Measurements from ENCODE around the gene CSNK1A1.
"Not testable (repeated sequence)": the region's sequence is repeated elsewhere in the genome, so short reads cannot be mapped to it uniquely, and the experiment has no call there.

The CSNK1A1 gene

DNA sequence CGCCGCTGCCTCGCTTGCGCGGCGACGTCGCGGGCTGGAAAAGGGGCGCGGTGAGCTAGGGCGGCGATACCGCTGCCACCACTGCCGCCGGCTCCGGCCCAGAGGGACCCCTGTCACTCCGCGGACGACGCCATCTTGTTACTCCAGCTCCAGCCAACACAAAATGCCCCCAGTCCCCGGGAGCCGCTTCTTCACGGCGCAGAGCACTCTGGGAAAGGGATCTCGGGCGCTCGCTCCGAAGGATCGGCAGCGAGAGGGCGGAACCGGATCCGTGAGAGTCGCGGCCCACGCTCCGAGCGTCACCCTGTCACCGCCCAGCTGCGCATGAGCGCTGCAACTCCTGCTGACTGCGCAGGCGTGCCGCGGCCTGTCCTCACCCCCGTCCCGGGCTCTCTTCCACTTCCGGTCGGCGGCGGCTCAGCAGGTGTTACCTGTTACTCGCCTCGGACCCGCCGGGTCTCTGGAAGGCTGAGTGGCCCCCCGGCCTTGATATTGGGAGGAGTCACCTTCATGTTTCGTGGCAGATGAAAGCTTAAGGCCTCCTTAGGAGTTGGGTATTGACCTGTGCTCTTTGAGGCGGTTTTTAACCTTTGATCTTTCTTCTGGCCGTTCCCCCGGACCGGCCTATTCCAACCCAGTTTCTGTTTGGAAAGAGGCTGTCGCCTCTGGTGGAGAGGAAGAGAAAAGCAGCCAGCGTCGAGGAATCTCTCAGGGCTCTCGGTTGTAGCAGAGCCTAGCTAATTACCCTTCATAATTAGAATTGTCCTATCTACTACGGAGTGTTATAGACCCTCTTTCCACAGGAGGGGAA lies at the start of gene CSNK1A1:
Gene CSNK1A1, minus strand, starts transcription at position 213 of the 811 bp plus-strand sequence. CDS start 475 bp downstream, outside the sequence.
- DNase-seq: peak; percentile 95 to 99 (median 97)

DNA sequence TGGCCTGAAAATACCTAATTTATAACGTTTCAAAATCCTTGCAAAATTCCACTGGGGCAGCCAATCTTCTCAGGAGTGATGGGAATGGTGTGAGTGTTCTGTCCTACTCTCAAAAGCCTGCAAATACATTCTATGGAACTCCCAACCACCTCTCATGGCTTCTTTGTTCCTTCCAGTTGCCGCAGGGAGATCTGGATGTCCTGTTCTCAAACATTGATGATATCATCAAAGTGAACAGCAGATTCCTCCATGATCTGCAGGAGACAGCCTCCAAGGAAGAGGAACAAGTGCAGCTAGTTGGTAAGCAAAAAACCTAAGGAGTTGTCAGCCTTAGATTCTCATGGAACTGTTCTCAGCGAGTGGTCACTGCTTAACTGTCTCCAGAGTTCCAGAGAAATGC lies 49.7 kb upstream of the CSNK1A1 start:
- DNase-seq: no peak

DNA sequence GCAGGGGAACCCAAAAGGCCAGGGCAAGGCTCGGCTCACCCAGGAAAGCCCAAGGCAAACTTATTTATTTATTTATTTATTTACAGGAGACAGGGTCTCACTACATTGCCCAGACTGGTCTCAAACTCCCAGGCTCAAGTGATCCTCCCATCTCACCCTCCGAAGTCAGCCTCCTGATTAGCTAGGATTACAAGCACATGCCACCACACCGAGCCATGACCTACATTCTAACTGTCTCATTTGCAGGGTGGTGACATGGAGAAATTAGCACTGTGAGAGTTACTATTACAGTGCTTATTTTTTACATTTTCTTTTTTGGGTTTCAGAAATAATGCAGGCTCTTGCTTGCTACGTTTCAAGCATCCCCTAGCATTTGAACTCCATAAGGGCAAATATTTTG lies 48.1 kb upstream of the CSNK1A1 start:
- peak in 1 of 14 donors; percentile 57 for DNase-seq

DNA sequence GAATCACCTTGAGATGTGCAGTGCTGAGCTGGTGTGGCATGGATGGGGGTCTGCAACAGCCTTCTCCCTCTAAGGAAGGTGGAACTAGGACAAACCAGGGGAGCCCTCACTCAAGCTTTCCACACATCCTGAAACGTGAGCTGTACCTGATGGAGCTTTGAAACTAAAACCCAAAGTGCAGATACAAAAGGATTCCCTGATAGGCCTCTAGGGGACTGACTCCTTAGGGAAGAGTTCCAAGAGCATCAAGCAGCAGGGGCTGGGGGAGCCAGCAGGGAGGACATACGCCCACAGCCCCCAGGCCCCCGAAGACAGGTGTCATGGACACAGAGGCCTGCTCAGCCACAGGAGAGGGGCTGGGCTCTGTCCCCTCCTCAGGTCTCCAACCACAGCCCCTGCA lies 47.7 kb upstream of the CSNK1A1 start:
- DNase-seq: no peak

DNA sequence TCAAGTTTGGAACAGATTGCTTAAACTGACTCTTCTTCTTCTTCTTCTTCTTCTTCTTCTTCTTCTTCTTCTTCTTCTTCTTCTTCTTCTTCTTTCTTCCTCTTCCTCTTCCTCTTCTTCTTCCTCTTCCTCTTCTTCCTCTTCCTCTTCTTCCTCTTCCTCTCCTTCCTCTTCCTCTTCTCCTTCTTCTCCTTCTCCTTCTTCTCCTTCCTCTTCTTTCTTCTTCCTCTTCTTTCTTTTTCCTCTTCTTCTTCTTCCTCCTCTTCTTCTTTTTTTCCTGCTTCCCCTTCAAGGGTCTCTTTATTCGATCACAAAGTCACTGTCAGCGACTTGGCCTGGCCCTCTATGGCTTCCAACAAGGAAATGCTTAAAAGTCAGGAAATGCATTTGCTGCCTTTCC lies 47.0 kb upstream of the CSNK1A1 start:
- not testable (repeated sequence) for DNase-seq

DNA sequence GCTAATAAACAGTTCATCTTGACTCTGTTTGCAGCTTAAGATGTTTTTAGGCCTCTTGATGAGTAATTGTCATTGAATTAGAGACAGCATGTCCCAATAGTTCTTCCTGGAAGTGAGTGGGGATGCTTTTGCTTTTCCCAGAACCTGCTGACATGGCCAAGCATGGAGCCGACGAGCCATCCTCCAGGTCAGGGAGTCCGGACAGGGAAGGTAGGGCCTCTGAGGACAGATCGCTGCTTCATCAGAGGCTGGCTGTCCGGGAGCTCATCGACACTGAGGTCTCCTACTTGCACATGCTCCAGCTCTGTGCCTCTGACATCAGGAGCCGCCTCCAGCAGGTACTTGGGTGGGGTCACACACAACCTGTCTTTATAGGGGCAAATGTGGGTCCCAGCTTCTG lies 46.4 kb upstream of the CSNK1A1 start:
- DNase-seq: no peak

DNA sequence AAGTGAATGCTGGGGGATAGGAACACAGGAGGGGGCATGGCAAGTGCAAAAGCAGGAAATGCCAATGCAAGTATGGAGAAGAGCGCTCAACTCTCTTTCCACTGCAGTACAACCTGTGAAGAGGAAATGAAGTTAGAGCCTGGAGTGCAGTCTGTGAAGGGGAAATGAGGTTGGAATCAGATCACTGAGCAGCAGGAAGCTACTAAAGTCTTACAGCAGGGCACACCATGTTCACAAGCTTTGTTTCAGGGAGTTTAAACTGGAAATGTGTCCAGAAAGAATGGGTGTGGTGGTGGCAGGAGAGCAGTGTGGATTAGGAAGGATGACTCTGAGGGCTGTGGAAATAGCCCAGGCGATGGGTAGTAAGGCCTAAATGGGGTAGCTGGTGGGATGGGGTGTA lies 45.5 kb upstream of the CSNK1A1 start:
- DNase-seq: peak in 1 of 14 donors; percentile 80

DNA sequence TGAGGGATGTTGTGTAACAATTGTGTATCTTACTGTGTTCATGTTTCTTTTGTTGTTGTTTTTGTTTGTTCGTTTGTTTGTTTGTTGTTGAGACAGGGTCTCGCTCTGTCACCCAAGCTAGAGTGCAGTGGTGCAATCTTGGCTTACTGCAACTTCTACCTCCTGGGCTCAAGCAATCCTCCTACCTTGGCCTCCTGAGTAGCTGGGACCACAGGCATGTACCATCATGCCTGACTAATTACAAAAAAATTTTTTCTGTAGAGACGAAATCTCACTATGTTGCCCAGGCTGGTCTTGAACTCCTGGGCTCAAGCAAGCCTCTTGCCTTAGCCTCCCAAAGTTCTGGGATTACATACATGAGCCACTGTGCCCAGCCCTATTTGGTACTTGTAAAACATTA lies 43.9 kb upstream of the CSNK1A1 start:
- not testable (repeated sequence) for DNase-seq

DNA sequence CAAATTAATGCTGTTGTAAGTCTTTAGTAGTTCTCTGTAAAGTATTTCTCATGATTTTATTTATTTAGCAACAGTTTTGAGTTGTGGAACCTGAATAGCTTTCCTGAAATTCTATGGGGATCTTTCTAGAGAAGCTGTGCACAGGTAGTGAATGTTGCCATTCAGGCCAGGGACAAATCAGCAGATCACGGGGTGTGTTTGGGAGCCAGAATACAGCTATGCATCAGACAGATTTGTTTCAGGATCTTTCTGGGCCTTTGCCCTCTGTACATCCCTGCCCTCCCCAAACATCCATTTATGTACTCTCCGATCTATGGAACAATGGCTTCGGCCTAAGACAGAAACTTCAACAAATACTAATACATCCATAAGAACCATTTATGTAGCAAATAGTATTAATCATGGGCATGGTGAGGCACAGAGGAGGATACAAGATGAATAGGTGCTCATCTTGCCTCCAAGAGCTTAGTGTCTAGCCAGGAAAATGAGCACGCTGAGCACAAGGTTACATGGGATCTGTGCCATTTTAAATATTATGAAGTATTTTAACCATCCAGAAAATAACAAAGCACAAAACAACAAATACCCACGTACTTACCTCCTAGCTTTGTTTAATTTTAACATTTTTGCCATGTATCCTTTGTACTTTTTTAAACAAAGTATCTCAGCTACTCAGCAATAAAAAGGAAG lies 43.1 kb upstream of the CSNK1A1 start:
- DNase-seq: peak in 1 of 14 donors; percentile 61

DNA sequence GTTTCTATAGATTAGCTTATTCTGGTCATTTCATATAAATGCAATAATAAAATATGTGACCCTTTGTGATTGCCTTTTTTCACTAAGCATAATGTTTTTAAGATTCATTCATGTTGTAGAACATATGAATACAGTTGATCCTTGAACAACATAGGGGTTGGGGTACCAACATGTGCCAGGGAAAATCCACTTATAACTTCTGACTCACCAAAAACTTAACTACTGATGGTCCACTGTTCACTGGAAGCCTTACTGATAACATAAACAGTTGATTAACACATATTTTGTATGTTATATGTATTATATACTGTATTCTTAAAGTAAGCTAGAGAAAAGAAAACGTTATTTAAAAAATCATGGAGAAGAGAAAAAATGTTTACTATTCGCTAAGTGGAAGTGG lies 42.1 kb upstream of the CSNK1A1 start:
- DNase-seq: no peak

DNA sequence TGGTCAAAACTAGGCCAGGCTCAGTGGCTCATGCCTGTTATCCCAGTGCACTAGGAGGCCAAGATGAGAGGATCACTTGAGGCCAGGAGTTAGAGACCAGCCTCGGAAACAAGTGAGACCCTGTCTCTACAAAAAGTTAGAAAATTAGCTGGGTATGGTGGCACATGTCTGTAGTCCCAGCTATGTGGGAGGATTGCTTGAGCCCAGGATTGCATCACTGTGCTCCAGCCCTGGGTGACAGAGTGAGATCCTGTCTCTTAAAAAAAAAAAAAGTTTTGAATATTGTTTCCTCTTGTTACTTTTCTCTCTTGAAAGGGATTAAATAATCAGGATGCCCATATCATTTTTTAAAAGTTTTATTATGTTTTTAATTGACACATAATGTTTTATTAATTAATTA lies 37.7 kb upstream of the CSNK1A1 start:
- DNase-seq: no peak

DNA sequence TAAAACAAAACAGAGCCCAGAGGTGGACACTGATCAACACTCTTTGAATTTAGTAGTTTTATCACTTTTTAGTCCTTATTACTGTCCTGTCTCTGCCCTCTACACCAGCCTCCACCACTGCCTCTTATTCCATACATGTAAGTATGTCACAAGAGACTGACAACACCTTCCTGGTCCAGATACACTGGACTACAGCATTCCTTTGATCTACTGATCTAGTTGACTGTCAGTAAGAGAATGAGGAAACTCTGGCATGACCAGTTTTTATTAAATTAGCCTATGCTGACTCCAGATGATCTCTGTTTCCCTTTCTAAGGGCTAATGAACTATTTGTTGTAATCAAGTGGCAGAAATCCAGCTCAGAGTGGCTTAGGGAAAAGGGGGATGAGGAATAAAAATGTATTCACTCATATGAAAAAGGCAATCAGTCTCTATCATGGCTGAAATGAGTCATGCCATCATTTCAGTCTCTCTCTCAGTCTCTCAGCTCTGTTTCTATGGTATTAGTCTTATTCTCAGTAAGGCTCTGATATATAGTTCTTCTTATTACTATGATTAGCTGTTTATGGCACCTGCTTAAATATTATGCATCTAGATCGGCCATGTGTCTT lies 35.6 kb upstream of the CSNK1A1 start:
- no peak for DNase-seq

DNA sequence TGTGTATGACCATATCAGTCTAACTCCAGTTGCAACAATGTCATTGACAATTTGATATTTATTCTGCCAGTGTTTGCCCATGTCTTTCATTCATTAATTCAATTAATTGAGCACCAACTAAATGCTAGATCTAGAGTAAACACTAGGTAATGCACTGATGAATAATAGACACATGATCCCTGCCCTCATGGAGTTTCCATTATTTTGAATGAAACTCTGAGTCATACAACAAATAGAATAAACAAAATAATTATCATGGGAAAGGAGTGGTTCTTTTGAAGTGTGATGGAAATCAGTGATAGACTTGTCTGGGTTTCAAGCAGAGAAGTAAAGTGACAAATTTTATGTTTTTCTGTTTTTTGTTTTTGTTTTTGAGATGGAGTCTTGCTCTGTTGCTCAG lies 34.7 kb upstream of the CSNK1A1 start:
- no peak for DNase-seq

DNA sequence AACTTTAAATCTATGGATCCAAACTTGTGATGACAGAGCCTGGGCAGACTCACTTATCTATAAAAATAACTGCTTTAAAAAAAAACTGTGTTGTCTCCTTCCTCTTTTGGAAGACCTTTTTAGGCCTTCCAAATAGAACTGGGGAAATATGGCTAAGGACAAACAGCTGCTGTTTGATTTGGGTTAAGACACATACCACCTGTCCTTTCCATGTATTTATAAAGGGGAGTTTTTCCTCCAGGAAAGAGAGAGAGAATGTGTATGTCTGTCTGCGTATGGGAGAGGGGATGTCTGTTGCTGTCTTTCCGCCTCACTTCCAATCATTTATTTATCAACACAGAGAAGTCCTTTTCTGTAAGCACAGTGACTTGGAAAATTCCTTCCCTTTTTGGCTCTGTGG lies 32.9 kb upstream of the CSNK1A1 start:
- DNase-seq: peak in 1 of 14 donors; percentile 38

DNA sequence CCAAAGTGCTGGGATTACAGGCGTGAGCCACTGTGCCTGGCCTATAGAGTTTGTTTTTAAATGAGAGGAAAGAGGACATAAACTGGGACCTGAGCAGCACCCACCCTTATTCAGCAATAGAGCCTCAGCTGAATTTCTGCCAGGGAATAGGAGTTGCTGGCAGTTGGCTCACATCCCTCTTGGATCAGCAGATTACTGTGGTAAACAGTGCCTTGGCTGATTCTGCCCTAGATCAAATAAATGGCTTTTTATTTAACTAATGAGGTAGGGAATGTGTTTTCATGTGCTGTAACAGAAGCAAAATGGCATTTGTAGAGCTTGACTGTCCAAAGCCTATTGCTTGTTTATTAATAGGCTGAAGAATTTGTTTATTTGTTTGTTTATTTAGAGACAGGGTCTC lies 32.2 kb upstream of the CSNK1A1 start:
- peak in 11 of 14 donors; percentile 26 to 88 (median 43) for DNase-seq

DNA sequence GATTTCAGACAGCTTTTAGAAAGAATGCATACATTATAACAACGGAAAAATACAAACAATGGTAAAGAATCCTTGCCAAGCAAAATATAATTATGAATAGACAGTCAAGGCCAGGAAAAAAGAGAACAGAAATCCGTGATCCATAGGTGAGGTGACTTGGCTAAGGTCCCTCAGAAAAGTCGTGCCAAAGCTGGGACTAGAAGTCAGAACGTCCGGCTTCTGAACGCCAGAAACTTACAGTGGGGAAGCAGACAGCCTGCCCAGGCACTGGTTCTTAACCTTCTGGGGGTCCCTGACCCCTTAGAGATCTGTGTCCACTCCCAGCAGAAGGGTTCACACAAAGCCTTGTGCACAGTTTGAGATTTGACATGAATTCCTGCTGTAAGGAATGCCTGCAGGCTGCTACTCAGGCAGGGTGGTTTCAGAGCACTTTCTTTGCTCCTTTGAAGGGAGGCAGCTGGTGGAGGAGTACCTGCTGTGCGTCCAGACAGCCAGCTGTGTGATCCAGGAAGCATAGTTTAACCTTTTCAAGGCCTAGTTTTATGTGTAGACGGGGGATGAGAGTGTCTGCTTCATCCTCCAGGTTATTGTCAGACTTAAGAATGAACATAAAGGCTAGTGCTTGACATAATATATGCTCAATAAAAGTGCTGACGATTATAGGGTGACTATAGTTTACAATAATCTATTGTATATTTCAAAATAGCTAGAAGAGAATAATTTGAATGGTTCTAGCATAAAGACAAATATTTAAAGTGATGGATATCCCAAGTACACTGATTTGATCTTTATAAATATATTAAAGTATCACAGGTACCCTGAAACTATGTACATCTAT lies 30.9 kb upstream of the CSNK1A1 start:
- peak in 9 of 14 donors; percentile 17 to 67 (median 31) for DNase-seq

DNA sequence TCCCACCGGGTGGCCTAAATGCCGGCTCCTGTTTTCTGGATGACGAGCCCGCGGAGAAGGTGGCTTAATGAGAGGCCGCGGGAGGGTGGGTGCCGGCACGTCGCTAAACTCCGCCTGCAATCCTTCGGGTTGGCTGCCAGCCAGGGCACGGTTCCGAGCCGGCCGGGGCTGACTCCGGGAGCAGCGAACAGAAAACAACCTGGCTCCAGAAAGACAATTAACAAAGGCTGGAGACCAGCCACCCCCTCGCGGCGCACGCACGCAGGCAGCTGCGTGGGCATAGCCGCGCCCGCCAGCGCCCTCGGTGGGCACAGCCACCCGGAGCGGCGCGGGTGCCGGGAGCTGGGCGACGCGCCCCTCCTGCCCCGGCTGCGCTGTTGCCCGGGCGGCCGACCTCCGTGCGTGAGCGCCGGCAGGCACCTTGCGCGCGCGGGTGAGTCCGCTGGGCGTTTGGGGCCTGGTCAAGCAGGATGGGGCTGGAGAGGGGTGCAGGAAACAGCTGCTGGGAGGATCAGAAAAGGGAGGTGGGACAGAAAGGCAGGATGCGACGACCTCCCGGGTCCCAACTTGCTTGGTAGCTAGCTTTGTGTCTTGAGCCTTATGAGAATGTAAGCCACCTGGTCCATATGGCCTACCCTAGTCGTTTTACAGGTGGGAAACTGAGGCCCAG lies 30.1 kb upstream of the CSNK1A1 start, which contains the start of gene ARHGEF37:
Gene ARHGEF37, plus strand, starts transcription at position 307 of the 670 bp plus-strand sequence. CDS start 16,272 bp downstream, outside the sequence.
- peak in 13 of 14 donors; percentile 26 to 95 (median 79) for DNase-seq

DNA sequence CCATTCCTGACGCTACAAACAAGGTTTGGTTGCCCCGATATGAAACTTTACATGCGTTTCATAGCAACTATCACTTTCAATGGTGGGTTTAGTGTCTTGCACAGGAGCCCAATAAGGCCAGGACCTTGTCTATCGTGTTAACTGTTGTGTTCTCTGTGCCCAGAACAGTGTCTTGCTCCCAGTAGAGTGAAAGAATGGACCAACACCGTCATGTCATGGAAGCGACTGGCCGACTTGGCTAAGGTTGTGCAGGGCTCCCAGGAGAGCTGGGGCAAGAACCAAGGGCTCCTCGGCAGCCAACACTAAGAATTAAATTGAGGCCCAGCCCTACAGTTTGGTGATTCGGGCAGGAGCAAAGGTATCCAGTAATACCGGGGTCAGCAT lies 29.6 kb upstream of the CSNK1A1 start:
- no peak for DNase-seq

DNA sequence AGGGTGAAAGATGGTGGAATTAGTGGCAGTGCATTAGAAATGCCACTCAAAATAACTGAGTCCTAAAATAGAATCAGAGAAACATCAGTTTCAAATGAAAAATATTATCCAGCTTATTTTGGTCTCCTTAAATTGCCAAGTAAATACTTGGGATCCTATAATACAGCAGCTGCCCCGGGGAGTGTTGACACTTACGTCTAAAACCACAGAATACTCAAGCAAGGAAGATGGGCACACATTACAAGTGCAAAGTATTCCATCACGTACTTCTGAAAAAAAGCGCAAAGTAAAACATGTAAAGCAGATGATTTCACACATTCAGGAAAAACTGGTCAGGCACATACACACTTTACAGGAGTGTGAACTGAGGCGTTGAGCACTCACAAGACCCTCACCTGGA lies 27.7 kb upstream of the CSNK1A1 start:
- no peak for DNase-seq

DNA sequence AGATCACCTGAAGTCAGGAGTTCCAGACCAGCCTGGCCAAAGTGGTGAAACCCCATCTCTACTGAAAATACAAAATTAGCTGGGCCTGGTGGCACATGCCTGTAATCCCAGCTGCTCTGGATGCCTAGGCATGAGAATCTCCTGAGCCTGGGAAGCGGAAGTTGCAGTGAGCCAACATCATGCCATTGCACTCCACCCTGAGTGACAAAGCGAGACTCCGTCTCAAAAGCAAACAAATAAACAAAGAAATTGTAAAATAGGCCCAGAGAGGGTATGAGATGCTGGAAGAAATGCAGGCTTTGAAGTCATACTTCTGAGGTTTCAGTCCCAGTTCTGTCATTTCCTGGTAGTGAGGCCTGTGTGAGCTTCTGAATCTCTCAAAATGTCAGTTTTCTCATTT lies 24.8 kb upstream of the CSNK1A1 start:
- no peak for DNase-seq

DNA sequence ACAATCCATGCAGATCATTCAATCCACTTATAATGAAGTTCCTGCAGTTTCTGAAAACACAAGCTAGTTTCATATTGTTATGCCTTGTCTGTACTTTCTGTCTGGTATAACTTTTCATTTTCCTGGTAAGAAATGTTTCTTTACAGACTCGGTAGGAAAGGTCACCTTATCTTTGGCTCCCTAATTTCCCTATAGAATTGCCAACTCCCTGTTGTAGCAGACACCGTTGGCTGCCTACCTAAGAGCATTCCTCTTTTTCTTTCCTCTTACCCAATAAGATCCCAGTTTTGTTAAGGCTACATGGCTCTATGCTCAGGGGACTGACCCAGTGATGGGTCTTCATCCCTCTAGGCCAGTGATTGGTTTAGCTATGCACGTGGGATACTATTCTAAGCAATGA lies 23.9 kb upstream of the CSNK1A1 start:
- DNase-seq: no peak

Measured in C1 segment of cervical spinal cord (tissue), 14 donors.